Ascending aorta (tissue), 2 donors: Measurements from ENCODE around the gene YAF2. TPM values are rescaled to one million over a fixed set of nuclear protein-coding genes. Genes with fewer than 3 reads are reported as not detected.

Experiments used
- DNase-seq, 2 donors: peaks; one replicate each; pipeline ENCODE4 v3.0.0-alpha.2; 2019; ENCODE audit warnings: low spot score in 2 of 2
- H3K27ac ChIP-seq, 2 donors: fragments of 200-600 bp; sonication (generic); one replicate each; pipeline ENCODE4 v1.5.1; 2016 to 2017; ENCODE audit warnings: mild to moderate bottlenecking in 1 of 2
- H3K27me3 ChIP-seq: fragments of 200-600 bp; sonication (generic); one replicate; pipeline ENCODE4 v1.5.1; 2017
- H3K36me3 ChIP-seq, 2 donors: fragments of 200-600 bp; sonication (generic); one replicate each; pipeline ENCODE4 v1.5.1; 2016
- H3K4me1 ChIP-seq, 2 donors: fragments of 200-600 bp; sonication (generic); one replicate each; pipeline ENCODE4 v1.5.1; 2016 to 2017; ENCODE audit warnings: mild to moderate bottlenecking in 1 of 2
- H3K4me3 ChIP-seq, 2 donors: fragments of 200-600 bp; sonication (generic); one replicate each; pipeline ENCODE4 v1.5.1; 2016 to 2017; ENCODE audit warnings: mild to moderate bottlenecking in 1 of 2
- H3K9me3 ChIP-seq, 2 donors: fragments of 200-600 bp; sonication (generic); one replicate each; pipeline ENCODE4 v1.5.1; 2016
- intact Hi-C: fragments of 100-400 bp; cut with DNase I; formaldehyde crosslinking; loops from one replicate; pipeline ENCODE4 v1.15.1; 2023
- total RNA-seq: library from RNA; depleted of rRNA; stranded (reverse); fragments of >200 nt; gene quantifications from one replicate; pipeline ENCODE4 v1.1.0, GENCODE V29; 2016
- TF ChIP-seq, protein P1 (sequence below), 3 experiments: fragments of 200-600 bp in 2 of 3; fragments of 450-650 bp in 1 of 3; sonication (generic) in 2 of 3; IDR thresholded peaks; one replicate each; pipeline ENCODE4 v1.5.1; 2016 to 2019; ENCODE audit warnings: antibody characterized with exemption in 3 of 3, mild to moderate bottlenecking in 1 of 3, moderate library complexity in 1 of 3

Gene YAF2
- total RNA-seq, 1 donor from 2014 or later, result 14.2 TPM

DNA sequence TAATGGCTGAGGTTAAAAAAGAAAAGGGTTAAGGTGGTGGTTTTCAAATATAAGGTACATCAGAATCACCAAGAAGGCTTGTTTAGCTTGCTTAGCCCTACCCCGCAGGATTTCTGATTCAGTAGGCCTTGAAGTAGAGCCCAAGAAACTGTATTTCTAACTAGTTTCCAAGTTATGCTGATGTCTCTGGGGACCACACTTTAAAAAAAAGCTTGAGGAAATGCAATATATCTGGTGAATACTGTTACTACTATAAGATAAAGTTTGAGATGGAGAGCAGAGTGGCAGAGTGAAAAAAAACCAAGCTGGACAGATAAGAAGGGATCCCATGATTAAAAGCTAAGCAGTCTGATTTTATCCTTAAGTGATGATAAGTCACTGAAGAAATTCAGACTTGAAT lies 75.1 kb downstream of the YAF2 start:
- H3K27ac ChIP-seq, result no peak overlapping the region
- no peaks in the 10 kb centered on the region for H3K27me3 ChIP-seq
- no peaks in the 10 kb centered on the region for H3K4me1 ChIP-seq
- no peaks in the 10 kb centered on the region for H3K9me3 ChIP-seq
- no peak overlapping the region for H3K4me3 ChIP-seq
- intact Hi-C loops, result no loop called here
- TF ChIP-seq, protein P1, sequence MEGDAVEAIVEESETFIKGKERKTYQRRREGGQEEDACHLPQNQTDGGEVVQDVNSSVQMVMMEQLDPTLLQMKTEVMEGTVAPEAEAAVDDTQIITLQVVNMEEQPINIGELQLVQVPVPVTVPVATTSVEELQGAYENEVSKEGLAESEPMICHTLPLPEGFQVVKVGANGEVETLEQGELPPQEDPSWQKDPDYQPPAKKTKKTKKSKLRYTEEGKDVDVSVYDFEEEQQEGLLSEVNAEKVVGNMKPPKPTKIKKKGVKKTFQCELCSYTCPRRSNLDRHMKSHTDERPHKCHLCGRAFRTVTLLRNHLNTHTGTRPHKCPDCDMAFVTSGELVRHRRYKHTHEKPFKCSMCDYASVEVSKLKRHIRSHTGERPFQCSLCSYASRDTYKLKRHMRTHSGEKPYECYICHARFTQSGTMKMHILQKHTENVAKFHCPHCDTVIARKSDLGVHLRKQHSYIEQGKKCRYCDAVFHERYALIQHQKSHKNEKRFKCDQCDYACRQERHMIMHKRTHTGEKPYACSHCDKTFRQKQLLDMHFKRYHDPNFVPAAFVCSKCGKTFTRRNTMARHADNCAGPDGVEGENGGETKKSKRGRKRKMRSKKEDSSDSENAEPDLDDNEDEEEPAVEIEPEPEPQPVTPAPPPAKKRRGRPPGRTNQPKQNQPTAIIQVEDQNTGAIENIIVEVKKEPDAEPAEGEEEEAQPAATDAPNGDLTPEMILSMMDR (IDR thresholded peaks at IDR 0.05), result no peak
- DNase-seq, result no peak
- peaks cover 0 to 5% of the 10 kb centered on the region in 2 donors for H3K36me3 ChIP-seq

DNA sequence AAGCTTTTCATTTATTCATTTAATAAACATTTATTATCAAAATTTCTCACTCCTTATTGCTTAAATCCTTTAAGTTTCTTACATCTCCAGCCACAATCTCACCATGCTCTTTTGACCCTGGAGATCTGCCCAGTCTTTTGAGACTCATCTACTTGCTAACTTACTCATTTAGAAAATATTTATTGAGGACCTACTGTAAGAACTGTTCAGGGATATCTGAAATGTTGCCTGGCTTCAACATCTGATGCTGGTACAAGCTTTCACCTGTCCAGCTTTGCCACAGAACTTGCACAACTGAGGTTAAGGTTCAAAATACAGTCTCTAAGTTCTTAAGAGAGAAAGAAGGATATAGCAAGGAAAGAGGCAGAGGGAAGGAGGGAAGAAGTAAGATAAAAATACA lies 75.9 kb downstream of the YAF2 start:
- no peak overlapping the region for H3K4me3 ChIP-seq
- no peak for DNase-seq
- no peaks in the 10 kb centered on the region for H3K9me3 ChIP-seq
- no peaks in the 10 kb centered on the region for H3K4me1 ChIP-seq
- TF ChIP-seq, protein P1 (IDR thresholded peaks at IDR 0.05), result no peak
- peaks cover 0 to 5% of the 10 kb centered on the region in 2 donors for H3K36me3 ChIP-seq
- intact Hi-C loops, result no loop called here
- no peak overlapping the region for H3K27ac ChIP-seq
- no peaks in the 10 kb centered on the region for H3K27me3 ChIP-seq

DNA sequence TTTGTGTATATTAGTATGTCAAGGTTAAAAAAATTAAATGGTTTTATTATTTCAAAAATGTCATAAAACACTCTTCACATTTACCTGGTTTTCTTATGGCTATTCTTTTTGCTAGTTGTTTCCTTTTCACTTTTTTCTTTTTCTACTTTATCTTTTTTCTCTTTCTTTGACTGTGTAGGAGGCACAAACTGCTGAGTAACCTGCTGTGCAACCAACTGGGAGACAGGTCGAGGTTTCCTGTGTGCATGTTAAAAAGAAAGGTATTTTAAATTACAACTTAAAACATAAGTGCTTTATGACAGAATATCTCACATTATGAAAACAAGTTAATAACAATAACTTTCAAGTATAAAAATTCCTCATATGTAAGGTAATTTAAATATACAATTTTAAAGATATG lies 76.5 kb downstream of the YAF2 start:
- no peak for DNase-seq
- Histone ChIP-seq H3K9me3 (no peaks in the 10 kb centered on the region), H3K27ac (no peak overlapping the region), H3K4me3 (no peak overlapping the region), H3K36me3 (peaks cover 0 to 5% of the 10 kb centered on the region in 2 donors), H3K4me1 (no peaks in the 10 kb centered on the region), H3K27me3 (no peaks in the 10 kb centered on the region)
- TF ChIP-seq, protein P1 (IDR thresholded peaks at IDR 0.05), result no peak
- intact Hi-C loops, result no loop called here

DNA sequence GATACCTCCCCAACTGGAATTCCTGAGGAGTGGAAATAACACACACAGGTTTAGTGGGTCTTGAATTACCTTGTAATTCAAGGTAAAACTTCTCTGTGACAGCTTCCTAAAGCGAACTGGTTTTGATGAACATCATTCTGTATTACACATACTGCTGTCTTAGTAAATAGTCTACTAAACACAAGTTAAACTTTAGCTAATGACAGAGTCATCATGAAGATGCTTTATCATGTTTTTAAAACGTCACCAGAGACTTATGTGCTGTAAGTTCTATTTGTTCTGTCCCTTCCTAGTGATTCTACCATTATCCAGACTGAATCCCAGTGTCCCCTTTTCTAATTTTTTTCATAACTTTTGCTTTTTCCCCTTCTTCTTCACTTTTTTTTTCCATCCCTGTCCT lies 81.8 kb downstream of the YAF2 start:
- H3K36me3 ChIP-seq, result peaks cover 0 to 5% of the 10 kb centered on the region in 2 donors
- H3K4me3 ChIP-seq, result no peak overlapping the region
- intact Hi-C loops, result no loop called here
- H3K9me3 ChIP-seq, result no peaks in the 10 kb centered on the region
- H3K27ac ChIP-seq, result no peak overlapping the region
- TF ChIP-seq, protein P1 (IDR thresholded peaks at IDR 0.05), result no peak
- H3K27me3 ChIP-seq, result no peaks in the 10 kb centered on the region
- DNase-seq, result no peak
- no peaks in the 10 kb centered on the region for H3K4me1 ChIP-seq

DNA sequence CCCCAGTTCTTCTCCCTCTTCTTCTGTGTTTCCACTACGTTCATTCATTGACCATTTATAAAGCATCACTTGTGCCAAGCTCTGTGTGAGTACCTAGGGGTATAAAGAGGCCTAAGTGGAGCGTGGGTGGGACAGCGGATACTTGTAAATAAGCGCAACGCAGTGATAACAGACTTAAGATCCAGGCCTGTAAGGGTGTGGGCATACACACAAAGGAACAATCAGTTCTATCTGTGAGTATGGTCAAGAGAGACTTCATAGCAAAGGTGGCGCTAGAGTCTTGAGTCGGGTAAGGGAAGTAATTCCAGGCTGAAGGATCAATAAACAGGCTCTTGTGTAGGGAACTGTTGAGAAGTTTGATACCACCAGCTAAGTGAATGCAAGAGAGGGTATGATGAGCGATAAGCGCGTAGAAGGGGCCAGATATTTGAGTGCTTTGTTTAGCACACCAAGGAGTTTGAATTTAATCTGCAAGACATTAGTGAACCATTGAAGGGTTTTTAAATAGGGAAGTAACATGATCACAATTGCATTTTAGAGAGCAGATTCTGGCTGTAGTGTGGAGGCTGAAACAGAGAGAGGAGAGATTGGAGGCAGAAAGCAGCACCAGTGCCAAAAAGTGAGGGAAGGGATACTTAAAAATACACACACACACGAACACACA lies 92.4 kb downstream of the YAF2 start:
- H3K36me3 ChIP-seq, result no peaks in the 10 kb centered on the region
- H3K9me3 ChIP-seq, result no peaks in the 10 kb centered on the region
- DNase-seq, result no peak
- intact Hi-C loops, result loop anchor here (5.0 kb wide), 1 partner anchor 442 kb away; the partner anchor contains the start of gene PRICKLE1
- peak overlapping the region; percentile 87 to 91 for H3K4me3 ChIP-seq
- TF ChIP-seq, protein P1 (IDR thresholded peaks at IDR 0.05), result no peak
- H3K27me3 ChIP-seq, result no peaks in the 10 kb centered on the region
- peaks cover 3 to 8% of the 10 kb centered on the region in 2 donors for H3K4me1 ChIP-seq
- H3K27ac ChIP-seq, result no peak overlapping the region
